Gastrocnemius medialis (tissue), 4 donors: ENCODE data around the gene ERBIN. TPM values are rescaled to one million over a fixed set of nuclear protein-coding genes. Genes with fewer than 3 reads are reported as not detected.

Experiments
- ATAC-seq, 2 donors: fragments of 150-250 bp; one replicate each; pipeline ENCODE4 v1.9.1; 2016
- DNase-seq, 2 donors: peaks; one replicate each; pipeline ENCODE4 v3.0.0-alpha.2; 2019
- H3K27ac ChIP-seq, 4 donors: fragments of 200-600 bp; sonication (generic); 1 replicate in 1 of 4; 2 replicates in 3 of 4; pipeline ENCODE4 v1.5.1; 2016 to 2018; ENCODE audit warnings: mild to moderate bottlenecking in 2 of 4, moderate library complexity in 1 of 4
- H3K27me3 ChIP-seq, 3 donors: fragments of 200-600 bp; sonication (generic) in 2 of 3; 1 replicate in 1 of 3; 2 replicates in 2 of 3; pipeline versions ENCODE4 v1.5.1 to v1.6.0; 2016 to 2019; ENCODE audit warnings: mild to moderate bottlenecking in 1 of 3, moderate library complexity in 1 of 3
- H3K36me3 ChIP-seq, 2 donors: fragments of 200-600 bp; sonication (generic) in 1 of 2; one replicate each; pipeline ENCODE4 v1.5.1; 2017 to 2018
- H3K4me1 ChIP-seq, 2 donors: fragments of 200-600 bp; sonication (generic) in 1 of 2; one replicate each; pipeline ENCODE4 v1.5.1; 2016 to 2017; ENCODE audit warnings: mild to moderate bottlenecking in 2 of 2
- H3K4me3 ChIP-seq, 4 donors: fragments of 200-600 bp; sonication (generic) in 3 of 4; 1 replicate in 1 of 4; 2 replicates in 3 of 4; pipeline ENCODE4 v1.5.1; 2016 to 2019; ENCODE audit warnings: mild to moderate bottlenecking in 2 of 4
- H3K9me3 ChIP-seq, 3 donors: fragments of 200-600 bp; sonication (generic) in 2 of 3; 1 replicate in 1 of 3; 2 replicates in 2 of 3; pipeline ENCODE4 v1.5.1; 2016 to 2019
- CTCF ChIP-seq, 5 experiments: fragments of 450-650 bp in 3 of 5; fragments of 200-600 bp in 2 of 5; sonication (generic) in 2 of 5; IDR thresholded peaks in 4 of 5; conservative IDR thresholded peaks in 1 of 5; 1 replicate in 4 of 5; 2 replicates in 1 of 5; pipeline ENCODE4 v1.5.1; 2016 to 2019; ENCODE audit warnings: antibody characterized with exemption in 5 of 5, mild to moderate bottlenecking in 3 of 5, moderate library complexity in 3 of 5
- POLR2A ChIP-seq, 2 donors: fragments of 450-650 bp; IDR thresholded peaks; one replicate each; pipeline ENCODE4 v1.6.1; 2017; ENCODE audit warnings: antibody characterized with exemption in 2 of 2, mild to moderate bottlenecking in 2 of 2, moderate library complexity in 2 of 2
- in situ Hi-C, 4 donors: fragments of 200-750 bp; cut with MboI; loops; one replicate each; pipeline versions ENCODE4 v1.15.0 to v1.8.0; 2017; ENCODE audit warnings: low sequenced_read_pairs in 4 of 4
- intact Hi-C: fragments of 100-400 bp; cut with DNase I; formaldehyde crosslinking; loops from one replicate; pipeline ENCODE4 v1.15.1; 2023; ENCODE audit warnings: low total_unique reads
- total RNA-seq, 4 donors: library from RNA; depleted of rRNA; stranded (reverse); fragments of >200 nt; gene quantifications; one replicate each; pipeline versions ENCODE4 v1.1.0 to v1.2.3, GENCODE V29; 2016

ERBIN gene
- total RNA-seq, 4 donors from 2014 or later = 35.1 to 42.0 (median 38.7) TPM

- no peak for TF ChIP-seq CTCF (IDR thresholded peaks at IDR 0.05 in 4 of 5, conservative IDR thresholded peaks at IDR 0.05 in 1 of 5)
- no peak for TF ChIP-seq POLR2A (IDR thresholded peaks at IDR 0.05)
- intact Hi-C loops (no loop called here), in situ Hi-C loops (no loop called here)
- no peak overlapping the region for H3K27ac ChIP-seq
- no peaks in the 10 kb centered on the region for H3K27me3 ChIP-seq
- H3K9me3 ChIP-seq = no peaks in the 10 kb centered on the region
- no peaks in the 10 kb centered on the region for H3K4me1 ChIP-seq
- DNase-seq (no peak), ATAC-seq (no peak)
- H3K36me3 ChIP-seq = no peaks in the 10 kb centered on the region
- H3K4me3 ChIP-seq = no peak overlapping the region
These were observed 191.9 kb downstream of the ERBIN start for GRCh38 chr5:66118304-66118703.

- Histone ChIP-seq H3K9me3 (no peaks in the 10 kb centered on the region), H3K4me3 (no peak overlapping the region), H3K27ac (no peak overlapping the region), H3K36me3 (no peaks in the 10 kb centered on the region), H3K4me1 (no peaks in the 10 kb centered on the region), H3K27me3 (no peaks in the 10 kb centered on the region)
- in situ Hi-C loops (no loop called here), intact Hi-C loops (no loop called here)
- no peak for TF ChIP-seq POLR2A (IDR thresholded peaks at IDR 0.05)
- TF ChIP-seq CTCF (IDR thresholded peaks at IDR 0.05 in 4 of 5, conservative IDR thresholded peaks at IDR 0.05 in 1 of 5) = no peak
- DNase-seq (no peak), ATAC-seq (no peak)
These were observed 196.1 kb downstream of the ERBIN start for GRCh38 chr5:66122379-66123034.

- DNase-seq (no peak), ATAC-seq (no peak)
- intact Hi-C loops (no loop called here), in situ Hi-C loops (loop anchor here in 1 of 4 donors (25.0 kb wide), 1 partner anchor 392 kb away; no protein-coding TSS in a partner anchor)
- H3K4me1 ChIP-seq = peaks cover 2% of the 10 kb centered on the region in 2 donors
- no peak overlapping the region for H3K27ac ChIP-seq
- no peaks in the 10 kb centered on the region for H3K36me3 ChIP-seq
- no peak for TF ChIP-seq POLR2A (IDR thresholded peaks at IDR 0.05)
- no peak for TF ChIP-seq CTCF (IDR thresholded peaks at IDR 0.05 in 4 of 5, conservative IDR thresholded peaks at IDR 0.05 in 1 of 5)
- H3K4me3 ChIP-seq = no peak overlapping the region
- no peaks in the 10 kb centered on the region for H3K9me3 ChIP-seq
- H3K27me3 ChIP-seq = no peaks in the 10 kb centered on the region
These were observed 202.8 kb downstream of the ERBIN start for GRCh38 chr5:66129144-66129543.

DNA sequence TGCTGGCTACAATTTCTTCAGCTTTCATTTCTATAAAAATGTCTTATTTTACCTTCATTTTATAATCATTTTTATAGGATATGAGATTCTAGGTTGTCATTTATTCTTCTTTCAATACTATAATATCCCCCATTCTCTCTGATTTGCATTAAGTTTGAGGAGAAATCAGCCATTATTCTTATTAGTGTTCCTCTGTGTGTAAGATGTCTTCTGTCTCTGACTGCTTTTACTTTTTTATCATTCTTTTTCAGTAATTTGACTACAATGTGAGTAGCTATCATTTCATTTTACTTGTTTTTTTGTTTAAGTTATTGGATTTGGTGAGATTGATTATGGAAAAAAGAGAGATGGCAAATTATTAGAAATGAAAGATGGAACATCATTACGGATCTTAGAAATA lies 204.1 kb downstream of the ERBIN start:
- Histone ChIP-seq H3K27me3 (no peaks in the 10 kb centered on the region), H3K4me1 (peaks cover 6 to 7% of the 10 kb centered on the region in 2 donors), H3K36me3 (no peaks in the 10 kb centered on the region), H3K27ac (no peak overlapping the region), H3K4me3 (no peak overlapping the region), H3K9me3 (no peaks in the 10 kb centered on the region)
- ATAC-seq (no peak), DNase-seq (no peak)
- in situ Hi-C loops = loop anchor here in 1 of 4 donors (25.0 kb wide), 1 partner anchor 393 kb away; no protein-coding TSS in a partner anchor
- intact Hi-C loops = no loop called here
- TF ChIP-seq CTCF (IDR thresholded peaks at IDR 0.05 in 4 of 5, conservative IDR thresholded peaks at IDR 0.05 in 1 of 5) (no peak), POLR2A (IDR thresholded peaks at IDR 0.05) (no peak)

Other genes with a start within 250 kb of the ERBIN start
- gene SGTB, start 204.5 kb upstream of the ERBIN start, total RNA-seq = 1 to 10 TPM; 3.6 to 6.6 (median 4.3) TPM
- gene NLN, start 204.4 kb upstream of the ERBIN start, total RNA-seq = 10 to 100 TPM; 20.4 to 29.9 (median 27.9) TPM
- 10 to 100 TPM; 10.4 to 61.1 (median 12.3) TPM for gene SREK1, start 217.7 kb downstream of the ERBIN start, total RNA-seq